GM21528 (cell line): ENCODE measurements around the gene AK8.

Experiments
- ATAC-seq: cut with Tn5 transposase; IDR thresholded peaks from one replicate; pipeline ENCODE4 v1.9.1; 2021; ENCODE audit warnings: mild to moderate bottlenecking, moderate library complexity; ENCODE audit not compliant: unreplicated experiment, low FRiP score

AK8 gene

DNA sequence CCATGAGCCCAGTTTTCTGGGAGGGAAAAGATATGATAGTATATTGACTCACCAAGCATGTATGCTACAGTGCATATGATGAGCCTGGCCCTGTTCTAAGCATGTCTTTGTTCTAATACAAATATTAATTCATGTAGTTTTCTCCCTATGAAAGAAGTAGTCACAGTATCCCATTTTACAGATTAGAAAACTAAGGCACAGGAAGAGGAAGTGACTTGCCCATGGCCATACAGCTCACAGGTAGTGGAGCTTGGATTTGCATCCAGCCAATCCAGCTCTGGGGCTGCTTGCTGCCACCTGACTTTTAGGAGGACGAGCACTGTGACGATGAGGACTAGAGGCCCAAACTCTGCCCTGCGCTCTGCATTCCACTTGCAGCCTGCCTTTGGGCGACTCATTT lies 76.4 kb downstream of the AK8 start:
- ATAC-seq, result no peak

DNA sequence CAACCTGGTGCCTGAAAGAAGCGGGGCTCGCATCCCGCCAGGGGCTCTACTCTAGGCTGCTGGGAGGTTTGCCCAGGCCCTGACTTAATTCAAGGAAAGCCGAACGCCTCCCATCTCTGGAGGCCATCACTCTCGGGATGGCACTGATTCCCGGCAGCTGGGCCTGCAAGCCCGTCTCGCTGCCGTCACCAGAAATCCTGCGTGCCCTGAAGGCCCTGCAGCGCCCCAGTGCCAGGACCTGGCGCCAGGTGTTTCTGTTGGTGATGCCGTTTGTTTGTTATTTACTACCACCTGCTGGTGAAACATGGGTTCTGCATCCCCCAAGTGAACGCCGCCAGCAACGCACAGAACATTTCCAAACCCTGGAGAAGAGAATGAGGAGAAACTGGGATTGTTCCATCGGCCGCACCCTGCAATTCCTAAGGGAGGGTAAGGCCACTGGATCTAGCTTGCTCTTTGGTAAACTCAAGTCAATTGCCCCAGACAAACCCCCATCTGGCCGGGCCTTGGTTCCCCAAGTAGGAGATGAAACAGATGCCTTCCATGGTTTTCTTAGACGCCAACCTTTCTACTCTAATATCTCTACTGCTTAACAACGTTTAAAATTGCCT lies 77.9 kb downstream of the AK8 start:
- no peak for ATAC-seq

DNA sequence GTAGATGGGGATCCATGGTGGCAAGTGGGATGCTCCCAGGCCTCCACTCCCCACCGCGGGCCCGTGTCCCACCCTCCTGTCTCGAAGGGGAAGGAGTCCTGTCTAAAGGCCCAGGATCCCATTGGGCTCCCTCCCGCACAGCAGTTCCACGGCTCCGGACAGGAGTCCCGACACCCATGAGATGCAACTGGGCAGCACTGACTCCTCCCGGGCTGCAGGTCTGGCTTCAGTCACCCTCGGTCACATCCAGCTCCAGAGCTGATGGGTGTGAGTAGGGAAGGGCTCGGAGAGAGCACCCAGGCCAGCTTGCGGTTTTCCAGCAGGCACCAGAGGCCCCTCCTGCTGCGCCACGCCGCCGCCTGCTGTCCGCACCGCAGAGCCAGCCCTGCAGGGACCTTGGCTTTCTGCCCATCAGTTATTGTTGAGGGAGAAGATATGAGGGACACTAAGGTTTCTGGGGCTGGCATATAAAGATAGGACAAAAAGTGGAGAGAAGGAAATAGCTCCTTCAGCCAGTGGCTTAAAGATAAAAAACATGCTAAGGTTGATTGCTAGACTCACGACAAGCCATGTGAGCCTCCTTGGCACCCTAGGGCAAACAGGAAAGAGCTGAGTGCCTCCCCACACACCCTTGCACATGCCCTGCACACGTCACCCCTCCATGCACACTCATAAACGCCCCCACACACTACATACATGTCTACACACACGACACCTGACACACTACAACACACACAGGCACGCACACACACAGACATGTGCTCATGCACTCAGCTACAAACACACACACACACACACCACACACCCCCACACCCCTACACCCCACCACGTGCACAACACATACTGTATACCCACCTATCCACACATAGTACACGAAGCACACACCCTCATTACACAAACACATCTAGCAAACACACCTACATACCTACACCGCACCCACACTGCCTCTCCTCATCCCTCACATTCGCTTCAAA lies 79.0 kb downstream of the AK8 start:
- ATAC-seq, result no peak

DNA sequence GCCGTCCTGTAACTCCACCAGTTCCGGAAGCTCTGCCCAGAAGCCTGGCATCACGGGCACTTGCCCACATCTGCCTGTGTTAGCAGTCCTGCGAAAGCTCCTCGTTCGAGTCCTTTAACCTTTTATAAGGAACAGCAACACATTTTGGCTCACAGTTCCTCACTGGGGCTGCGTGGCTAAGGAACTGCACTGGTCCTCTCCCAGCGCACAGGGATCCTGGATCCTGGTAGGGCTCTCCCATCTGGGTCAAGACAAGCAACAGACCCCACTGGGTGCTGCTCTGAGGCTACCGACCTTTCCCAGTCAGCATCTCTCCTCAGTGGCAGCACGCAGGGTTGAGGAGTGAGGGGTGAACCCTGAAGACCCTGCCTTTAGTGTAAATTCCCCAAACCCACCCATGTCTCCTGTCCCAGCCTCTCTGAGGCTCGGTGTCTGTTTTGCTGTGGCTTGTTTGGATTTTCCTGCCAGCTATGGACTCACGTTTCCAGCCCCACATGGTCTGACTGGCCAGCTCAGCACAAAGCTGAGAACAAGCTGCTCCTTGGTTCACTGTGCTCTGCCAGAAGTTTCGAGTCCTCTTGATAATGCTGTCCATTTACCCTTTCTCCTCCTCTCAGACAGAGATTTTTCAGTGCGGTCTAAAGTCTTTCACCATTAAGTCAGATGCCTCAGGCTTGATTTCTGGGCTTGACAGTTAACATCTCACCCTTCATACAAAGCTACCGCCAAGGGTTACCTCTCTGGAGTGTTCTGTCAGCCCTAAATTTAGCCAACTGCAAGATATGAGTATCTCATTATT lies 80.0 kb downstream of the AK8 start:
- no peak for ATAC-seq

DNA sequence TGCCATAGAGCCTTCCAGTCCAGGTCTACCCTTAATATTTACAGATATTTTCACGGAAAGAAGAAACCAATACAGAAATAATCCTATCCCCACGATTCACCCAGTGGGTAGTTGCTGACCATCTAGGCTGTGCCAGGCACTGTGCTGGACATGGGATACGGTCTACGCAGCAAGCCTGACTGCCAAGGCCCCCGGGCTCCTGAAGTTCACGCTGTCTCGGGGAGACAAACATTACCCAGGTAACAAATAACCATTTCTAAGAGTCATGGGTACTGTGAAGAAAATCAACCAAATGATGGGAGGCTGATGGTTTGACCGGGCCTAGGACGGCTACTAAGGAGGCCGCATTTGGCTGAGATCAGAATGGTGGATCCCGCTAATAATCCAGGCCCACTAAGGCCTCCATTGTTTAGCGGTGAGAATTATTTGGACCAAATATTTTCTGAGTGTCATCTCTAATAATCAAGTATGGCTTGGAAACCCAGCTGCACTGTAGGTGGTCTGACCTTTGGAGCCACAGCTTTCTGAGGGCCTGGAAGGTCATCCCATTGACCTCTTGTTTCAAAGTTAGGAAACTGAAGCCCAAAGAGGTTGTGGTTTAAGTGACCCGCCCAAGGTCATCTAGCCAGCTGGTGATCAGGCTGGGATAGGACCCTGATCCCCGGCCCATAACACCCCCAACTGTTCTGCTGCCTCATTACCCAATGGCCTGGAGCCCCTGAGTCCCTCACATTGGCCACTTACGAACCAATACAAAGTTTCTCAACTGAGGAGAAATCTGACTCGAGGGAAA lies 82.4 kb downstream of the AK8 start:
- no peak for ATAC-seq

DNA sequence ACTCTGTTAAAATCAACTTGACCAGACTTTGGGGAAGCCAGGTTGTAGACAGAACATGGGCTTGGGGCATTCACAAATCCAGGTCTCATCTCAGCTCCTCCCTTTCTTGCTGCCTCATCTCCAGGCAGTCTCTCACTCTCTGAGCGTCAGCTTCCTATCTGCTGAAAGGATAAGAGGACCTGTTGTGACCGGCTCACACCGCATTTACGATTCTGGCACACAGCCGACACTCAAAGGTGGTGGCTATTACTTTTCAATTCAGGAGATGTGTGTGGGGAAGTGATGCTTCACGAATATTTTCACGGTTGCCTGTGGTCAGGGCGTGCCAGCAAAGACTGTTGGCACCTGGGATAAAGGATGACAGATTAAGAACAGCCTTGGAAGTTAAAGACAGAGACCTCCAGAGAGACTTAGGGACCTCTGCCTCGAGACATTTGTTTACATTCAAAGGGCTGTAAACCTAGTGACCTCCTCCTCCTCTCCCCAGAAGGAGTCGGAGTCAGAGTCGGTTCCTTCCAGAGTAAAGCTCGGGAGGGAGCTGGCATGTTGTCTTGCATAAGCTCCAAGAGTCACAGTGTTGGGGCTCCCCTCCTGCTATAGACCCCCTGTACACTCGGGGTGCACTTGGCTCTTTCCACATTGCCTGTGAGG lies 83.2 kb downstream of the AK8 start:
- ATAC-seq, result no peak

DNA sequence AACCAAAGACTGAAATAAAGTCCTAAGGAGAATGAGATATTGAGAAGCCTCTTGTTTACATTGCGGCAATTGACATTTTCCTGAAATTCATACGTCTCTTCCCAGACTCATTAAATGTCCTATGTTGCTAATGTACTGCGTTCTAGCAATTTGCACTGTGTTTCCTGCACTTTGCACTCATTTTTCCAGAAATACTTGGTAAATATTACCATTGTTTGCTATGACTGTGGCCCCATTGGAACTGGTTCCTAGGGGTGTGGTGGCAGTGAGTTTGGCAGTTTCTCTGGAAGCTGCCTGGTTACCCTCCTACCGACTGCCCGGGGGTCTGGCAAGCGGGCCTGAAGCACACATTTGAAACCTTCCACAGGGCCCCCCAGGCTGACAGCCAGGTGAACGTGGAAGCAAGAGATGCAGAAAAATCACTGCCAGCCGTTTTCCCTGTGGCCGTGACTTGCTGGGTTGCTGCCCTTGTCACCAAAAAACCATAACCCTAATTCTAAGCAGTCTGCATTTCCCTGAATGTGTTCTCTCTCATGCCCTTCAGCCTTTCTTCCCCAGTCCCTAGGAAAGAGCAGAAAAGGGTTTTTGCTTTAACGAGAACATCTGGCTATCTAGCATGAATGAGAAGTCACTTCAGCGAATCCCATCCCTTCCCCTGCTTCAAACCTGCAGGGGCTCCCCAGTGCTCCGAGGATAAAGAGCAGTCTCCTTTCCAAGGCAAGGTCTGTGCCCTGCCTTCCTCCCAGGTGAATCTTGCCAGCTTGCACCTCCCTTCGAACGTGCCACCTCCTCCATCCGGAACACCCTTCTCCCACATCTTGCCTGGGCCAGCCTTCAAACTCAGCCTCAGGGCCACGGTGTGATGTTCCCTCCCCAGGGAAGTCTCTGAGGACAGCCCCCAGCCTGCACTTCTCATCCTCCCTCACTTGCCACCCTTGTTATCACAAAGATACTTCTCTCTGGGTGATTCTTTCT lies 84.2 kb downstream of the AK8 start:
- no peak for ATAC-seq

DNA sequence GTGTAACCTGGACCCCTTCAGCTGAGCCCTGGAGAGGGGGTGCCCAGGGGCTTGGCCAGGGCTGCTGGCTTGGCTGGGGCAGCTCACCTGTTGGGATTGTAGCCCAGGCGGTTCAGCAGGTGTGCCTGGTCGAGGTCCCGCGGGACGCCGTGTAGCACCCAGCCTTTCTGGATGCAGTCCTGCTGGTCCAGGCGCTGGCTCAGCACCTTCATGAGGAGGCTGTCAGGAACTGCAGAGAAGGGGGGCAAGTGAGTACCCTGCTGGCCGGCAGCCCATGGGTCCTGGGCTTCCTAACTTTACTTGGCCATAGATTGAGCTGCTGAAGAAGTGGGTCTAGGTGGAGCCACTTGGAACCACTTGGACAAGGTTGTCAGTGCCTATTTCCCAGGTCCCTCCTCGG lies 85.5 kb downstream of the AK8 start:
- no peak for ATAC-seq

DNA sequence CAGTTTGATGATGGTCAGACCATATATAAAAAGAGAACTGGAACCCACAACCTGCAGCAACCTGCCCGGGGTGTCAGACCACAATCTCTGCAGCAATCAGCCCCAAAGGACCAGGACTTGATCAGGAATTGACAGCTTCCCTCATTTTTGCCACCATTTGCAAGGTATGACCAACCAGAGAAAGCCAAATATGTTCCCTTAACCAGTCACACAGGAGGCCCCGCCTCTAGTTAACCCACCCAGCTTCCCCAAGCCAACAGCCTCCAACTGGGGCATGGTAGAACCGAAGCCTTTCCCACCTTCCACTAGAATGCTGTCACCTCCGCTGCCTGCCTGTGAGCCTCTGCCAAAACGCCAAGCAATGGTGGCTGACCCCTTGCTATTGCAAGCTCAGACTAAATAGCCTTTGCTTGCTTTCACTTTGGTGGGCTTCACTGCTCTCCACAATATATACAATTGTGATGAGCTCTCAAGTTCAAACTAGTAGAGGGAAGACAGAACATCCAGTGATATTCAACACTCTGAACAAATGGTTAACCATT lies 86.3 kb downstream of the AK8 start:
- no peak for ATAC-seq

DNA sequence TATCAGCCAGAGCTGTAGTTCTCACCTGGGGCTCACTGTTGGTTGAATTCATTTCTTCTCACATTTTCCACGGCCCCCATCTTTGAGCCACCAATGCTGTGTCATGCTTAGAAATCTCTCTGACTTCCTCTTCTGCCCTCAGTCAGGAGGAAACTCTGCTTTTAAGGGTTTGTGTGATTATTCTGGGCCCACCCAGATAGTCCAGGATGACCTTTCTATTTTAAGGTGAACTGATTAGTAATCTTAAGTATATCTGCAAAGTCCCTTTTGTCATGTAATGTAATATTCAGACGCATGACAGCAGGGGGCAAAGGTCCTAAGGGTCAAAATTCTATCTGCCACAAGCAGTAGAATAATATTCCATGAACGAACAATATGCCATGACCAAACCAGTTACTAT lies 88.4 kb downstream of the AK8 start:
- no peak for ATAC-seq

DNA sequence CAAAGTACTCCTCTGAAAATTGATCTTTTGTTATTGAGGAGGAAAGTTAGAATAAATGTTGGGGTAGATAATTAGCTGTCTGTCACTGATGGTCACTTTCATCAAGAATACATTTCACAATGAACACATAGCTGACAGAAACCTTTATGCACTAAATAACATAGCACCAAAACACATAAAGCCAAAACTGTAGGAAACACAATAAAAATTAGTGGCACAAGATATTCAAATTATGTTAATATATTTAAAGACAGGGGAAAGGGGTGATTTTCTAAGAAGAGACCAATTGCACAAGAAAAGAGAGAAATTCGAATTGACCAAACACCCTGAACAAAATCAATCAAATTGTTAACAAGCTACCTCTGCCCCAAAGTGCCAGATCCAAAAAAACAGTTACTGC lies 89.7 kb downstream of the AK8 start:
- ATAC-seq, result no peak

DNA sequence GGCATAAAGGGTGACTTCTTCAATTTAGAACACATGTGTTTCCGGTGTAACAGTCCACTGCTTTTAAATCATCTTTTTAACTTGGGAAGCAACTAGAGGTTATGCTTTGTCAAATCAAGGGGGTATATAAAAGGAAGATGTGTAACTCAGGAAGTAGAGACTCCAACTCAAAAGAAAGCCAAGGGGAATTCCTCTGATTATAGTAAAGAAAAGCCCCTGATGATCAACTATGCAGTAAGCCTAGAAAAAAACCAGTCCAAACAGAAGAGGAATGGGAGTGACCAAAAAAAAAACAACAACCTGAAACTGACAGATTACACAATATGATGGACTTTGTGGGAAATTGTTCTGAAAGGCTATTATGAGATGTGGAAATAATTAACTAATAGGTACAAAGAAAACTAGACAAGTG lies 90.3 kb downstream of the AK8 start:
- ATAC-seq, result no peak

DNA sequence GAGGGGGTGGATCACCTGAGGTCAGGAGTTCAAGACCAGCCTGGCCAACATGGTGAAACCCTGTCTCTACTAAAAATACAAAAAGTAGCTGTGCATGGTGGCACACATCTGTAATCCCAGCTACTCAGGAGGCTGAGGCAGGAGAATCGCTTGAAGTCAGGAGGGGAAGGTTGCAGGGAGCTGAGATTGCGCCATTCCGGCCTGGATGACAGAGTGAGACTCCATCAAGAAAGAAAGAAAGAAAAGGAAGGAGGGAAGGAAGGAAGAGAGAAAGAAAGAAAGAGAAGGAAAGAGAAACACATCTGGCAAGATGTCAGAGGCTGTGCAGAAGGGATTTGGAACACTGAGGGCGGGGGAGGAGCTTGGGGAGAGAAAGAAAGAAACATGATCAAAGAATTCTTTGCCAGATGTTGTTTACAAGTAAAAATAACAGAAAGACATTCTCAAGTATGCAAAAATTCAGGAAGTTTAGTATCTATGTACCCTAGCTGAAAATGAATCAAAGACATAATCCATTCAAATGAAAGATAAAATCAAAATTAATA lies 93.7 kb downstream of the AK8 start:
- no peak for ATAC-seq

DNA sequence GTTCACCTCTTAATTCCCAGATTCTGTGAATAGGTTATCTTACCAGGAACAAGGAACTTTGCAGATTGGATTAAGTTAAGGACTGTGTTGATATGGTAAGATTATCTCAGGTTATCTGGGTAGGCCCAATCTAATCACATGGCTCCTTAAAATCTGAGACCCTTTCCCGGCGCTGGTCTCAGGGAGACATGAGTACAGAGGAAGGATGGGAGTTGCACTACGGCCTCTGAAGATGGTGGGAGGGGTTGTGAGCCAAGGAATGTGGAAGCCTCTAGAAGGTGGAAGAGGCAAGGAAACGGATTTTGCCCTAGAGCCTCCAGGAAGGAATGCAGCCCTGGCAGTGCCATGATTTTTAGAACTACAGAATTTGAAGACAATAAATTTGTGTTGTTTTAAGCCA lies 95.1 kb downstream of the AK8 start:
- ATAC-seq, result no peak

DNA sequence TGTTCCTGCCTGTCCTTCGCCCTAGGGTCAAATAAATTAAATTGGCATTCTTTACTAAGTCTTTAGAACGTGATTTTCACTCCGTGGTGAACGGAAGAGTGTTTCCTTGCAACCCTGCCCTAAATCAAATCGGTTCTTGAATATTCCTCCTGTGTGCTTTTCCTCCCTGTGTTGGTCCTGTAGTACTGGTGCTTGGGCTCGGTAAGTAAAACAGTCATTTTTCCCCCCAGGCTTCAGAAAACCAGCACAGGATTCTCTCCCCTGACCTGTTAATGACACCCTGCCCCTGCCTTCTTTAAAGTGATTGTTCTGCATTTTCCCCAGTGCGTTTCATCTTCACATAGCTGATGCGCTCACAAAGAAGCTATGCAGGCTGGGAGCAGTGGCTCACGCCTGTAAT lies 96.0 kb downstream of the AK8 start:
- ATAC-seq, result no peak

DNA sequence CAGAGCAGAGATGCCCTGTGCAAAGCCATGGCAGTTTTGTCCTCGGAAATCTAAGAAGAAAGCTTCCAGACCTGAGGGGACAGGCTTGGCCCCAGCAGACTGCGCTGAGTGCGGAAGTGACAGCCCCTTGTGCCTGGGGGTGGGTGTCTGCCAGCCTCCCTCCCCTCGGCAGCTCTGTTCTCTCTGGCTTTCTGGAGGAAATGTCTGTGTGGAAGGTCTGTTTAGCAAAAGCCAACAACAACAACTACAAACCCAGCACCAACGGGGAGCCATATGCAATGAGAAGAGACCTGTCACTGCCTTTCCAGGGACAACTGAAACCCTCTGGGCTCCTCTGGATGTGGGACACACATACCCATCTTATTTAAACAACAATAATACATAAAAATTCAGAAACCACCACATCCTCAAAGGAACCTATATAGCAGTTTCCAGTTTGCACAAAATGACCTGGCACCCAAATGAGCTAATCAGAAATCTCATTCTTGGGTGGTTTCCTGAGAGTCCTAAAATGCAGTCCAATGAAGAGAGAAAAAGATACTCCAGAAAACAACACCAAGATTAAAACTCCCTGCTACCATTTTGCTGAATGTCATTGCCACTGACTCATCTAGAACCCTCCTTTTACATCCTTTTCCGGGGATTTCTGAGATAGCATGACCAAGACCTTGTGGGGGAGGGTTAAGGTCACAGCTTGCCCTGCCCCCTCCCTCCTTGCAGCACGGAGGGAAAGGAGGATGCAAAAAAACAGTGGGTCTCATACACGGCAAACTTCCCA lies 97.7 kb downstream of the AK8 start:
- ATAC-seq, result no peak

DNA sequence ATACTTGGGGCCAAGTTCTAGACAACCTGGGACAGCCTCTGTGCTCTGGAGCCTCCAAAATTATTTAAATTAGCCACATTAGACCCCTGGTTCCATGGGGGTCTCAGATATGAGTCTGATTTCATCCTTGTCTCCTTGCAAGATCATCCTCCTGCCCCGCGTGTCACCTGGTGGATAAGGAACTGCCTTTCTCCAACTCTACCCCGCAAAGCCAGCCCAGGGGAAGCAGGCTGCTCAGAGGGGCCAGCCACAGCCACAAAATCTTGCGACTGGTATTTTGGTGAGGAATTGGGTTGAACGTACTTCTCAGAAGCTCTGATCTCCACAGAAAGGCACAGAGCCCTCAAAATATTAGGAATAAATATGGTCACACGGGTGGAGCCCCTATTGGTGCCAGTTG lies 101.2 kb downstream of the AK8 start:
- no peak for ATAC-seq

DNA sequence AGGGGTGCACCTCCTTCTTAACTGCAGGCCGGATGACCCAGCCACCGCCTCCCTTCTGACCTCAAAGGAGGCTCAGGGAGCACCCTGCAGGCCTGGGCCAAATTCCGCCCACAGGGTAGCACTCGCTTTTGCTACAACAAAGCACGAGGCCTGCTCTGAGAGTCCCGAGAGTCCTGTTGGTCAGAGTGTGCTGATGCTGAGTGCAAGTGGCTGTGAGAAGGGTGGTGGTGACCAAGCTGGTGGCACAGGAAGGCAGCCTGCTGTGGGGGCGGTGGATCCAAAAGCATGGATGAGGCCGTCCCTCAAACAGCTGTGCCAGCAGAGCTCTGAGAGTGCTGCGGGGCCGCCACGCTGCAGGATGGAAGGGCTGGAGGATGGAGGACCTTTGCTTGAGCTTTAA lies 101.8 kb downstream of the AK8 start:
- ATAC-seq, result no peak
